GM21576 (cell line): ENCODE data around the gene MACO1.
"Not testable (repeated sequence)": the region's sequence is repeated elsewhere in the genome, so short reads cannot be mapped to it uniquely, and the experiment has no call there.

ENCODE experiments used
- ATAC-seq: cut with Tn5 transposase; IDR thresholded peaks from one replicate; pipeline ENCODE4 v1.9.1; 2021; ENCODE audit warnings: mild to moderate bottlenecking, moderate library complexity; ENCODE audit not compliant: unreplicated experiment

Gene MACO1

DNA sequence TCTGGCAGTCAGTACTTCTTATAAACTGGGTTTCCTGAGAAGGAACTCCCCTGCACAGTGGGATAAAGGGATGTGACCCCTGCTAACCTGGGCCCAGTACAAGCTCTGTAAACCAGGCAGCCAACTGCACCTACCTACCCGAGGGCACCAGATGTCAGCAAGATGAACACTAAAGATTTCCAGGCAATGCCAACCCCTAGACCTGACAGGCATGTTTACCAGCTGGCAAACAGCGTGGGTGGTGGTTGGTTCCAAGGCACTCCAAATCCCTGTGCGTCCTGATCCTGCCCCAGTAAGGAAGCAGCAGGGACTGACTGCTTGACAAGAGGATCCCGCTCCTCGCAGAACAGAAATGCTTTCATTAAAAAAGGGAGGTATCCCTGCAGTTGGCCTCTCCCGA is 7.5 kb upstream of the MACO1 start:
- ATAC-seq = not testable (repeated sequence)

DNA sequence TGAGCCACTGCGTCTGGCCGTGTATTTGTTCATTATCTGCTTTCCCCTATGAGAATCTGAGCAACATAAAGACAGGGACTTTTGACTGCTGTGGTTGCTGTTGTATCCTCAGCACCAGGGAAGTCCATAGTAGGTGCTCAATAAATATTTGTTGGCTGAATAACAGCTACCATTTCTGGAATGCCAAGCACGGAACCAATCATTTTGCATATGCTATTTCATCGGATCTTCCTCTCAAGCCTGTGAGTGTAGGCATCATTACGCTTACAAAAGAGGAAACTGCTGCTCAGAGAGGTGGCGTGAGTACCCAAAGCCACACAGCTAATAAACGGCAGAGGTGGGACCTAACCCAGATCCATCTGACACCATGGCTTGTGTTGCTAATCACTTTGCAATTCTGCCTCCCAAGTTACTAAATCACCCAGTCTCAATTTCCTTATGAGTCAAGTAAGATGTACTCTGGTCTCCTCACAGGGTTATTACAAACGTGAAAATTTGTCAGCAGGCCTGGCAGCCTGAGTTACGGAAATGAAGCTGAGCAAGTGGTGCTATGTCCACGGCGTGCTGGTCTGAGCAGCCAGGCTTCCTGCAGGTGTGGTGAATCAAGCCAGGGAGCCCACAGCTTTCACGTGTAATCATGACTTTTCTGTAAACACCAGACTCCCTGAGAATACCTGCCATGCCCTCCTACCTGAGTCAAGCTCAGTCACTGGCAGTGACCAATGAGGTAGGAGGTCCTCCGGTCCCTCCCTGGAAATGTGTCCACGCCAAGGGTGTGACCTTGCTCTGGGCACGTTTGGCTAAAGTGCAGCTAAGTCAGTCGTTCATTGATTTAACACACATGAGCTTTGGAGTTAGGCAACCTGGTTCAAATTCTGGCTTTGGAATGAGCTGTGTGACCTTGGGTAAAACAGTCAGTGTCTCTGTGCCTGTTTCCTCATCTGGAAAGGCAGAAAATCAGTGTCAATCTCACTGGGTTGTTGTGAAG is 5.3 kb upstream of the MACO1 start:
- ATAC-seq = no peak

- ATAC-seq = no peak
Measured at GRCh38 chr1:25427696-25428095, 3.0 kb upstream of the MACO1 start.

- ATAC-seq = no peak
Measured at GRCh38 chr1:25428475-25429166, 2.1 kb upstream of the MACO1 start.

DNA sequence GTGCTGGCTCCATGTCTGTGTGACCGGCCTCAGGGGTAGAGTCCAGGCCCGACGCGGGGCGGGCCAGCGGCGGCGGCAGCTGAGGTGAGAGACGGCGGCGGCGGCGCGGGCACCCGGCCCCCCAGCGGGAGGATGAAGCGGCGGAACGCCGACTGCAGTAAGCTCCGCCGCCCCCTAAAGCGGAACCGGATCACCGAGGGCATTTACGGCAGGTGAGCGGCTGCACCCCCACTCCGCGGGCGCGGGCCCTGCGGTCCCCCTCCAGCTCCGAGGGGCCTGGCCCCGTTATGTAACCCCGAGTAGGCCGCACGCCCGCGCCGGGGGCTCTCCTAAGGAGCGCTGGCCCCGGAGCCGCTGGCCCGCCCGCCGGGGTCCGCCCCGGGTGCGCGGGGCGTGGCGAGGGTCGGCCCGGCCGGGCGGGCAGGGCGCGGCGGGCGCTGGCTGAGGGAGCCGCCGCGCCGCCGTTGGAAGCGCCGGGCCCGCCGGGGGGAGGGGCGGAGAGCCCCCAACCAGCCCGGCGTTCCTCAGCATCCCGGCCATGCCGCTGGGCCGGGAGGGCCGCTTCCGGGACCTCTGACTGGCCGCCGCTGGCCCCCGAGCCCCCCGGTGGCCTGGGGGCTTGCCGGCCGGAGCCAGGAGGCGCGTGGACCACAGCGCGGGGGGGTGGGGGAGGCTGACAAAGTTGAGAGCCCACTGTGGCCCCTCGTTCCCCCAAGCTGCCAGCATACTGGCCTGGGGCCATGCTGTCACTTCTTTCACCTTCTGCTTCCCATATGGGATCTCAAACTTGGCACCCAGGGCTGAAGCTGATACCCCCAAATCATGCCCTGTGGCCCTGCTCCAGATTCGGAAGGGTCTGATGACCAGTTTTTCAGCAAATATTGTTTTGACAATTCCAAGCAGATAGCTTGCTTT is 527 bp downstream of the MACO1 start:
- peak; percentile 13 for ATAC-seq

DNA sequence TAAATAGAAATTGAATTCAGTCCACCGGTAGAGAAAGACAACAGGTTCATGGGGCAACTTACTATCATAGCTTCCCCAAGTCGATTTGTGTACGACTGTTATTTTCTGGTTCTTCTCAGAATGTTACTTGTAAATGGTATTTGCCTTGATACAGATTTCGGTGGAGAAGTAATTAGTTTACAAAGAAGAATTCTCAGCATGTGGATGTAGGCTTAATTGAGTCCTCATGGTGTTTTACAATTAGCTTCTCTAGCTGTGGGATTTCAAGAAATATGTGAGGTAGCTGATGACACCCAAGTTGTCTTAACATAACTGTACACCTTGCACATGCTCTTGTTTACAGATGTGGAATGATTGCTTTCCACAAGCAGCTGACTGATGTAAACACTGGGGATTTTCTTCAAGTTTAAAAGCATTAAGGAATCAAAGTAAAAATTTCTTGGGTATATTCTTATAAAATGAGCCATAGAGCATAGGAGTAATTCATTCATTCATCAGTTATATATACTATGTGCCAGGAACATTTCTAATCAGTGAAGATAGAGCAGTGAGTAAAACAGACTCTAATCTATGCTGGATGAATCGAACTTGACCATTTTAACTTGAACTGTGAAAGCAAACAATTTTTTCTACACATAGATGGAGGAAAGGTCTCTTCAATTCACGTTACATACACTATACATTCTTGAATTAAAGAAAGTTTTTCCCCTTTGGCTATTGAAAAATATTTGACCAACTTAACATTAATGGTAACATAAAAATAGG is 1.4 kb downstream of the MACO1 start:
- ATAC-seq = no peak

DNA sequence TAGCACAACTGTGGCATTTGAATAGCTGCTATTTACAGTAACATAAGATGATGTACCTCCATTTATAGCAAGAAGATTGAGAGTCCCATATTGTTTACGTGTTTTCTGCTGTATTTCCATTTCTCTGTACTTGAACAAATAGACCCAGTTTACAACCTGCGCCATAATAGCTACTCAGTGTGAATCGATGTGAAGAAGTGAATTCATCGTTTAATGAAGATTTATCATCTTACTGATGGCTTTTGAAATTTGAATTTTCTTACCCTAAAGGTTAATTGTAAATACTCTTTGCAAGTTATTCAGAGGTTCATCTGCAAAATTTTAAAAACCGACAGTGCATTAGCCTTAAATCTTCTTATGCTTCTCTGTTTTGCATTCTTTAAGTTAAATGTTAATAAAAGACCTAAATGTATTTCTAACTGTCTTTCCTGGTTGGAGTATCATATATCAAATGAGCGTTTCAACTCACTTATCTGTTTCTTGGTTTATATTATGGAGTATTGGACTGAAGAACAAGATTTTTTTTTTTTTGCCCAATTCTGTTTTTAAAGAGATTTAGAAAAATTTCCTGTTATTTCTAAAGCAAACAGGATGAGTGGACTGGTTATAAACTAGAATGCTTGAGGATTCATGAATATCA is 2.2 kb downstream of the MACO1 start:
- no peak for ATAC-seq

DNA sequence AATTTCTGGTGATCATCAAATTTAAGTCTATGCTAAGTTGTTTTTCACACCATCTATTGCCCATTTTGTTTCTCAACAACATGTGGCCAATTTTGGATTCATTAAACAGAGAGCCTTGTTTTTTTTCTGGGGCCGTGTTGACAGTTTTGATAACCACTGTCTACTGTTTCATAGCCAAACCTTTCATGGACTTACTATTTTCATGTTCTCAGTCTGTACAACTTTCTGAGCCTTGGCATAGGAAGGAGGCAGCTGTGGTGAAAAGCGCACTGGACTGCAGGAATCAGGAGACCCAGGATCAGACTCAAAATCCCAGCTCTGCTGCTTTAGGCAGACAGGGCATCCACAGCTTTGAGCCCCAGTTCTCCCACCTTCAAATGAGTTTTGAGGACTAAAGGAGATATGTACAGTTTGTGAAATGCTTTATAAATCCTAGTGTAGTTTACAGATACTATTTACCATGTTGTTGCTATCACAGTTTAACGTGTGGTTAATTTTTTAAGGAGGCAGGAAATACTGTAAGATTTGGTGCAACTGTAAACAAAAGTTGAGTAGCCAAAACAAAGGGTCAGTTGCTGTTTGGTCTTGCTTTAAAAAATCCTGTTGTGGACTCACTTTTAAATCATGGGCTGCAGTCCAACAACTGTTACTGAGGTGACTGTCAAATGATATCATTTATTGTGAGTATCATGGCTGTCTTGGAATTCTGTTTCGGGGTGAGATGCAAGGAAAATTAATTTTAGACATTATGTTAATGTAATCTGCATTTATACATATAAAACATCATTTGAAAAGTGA is 2.9 kb downstream of the MACO1 start:
- no peak for ATAC-seq

GRCh38 chr1:25435397-25436108 is 4.9 kb downstream of the MACO1 start:
- no peak for ATAC-seq

GRCh38 chr1:25437672-25438071 is 7.0 kb downstream of the MACO1 start:
- no peak for ATAC-seq

DNA sequence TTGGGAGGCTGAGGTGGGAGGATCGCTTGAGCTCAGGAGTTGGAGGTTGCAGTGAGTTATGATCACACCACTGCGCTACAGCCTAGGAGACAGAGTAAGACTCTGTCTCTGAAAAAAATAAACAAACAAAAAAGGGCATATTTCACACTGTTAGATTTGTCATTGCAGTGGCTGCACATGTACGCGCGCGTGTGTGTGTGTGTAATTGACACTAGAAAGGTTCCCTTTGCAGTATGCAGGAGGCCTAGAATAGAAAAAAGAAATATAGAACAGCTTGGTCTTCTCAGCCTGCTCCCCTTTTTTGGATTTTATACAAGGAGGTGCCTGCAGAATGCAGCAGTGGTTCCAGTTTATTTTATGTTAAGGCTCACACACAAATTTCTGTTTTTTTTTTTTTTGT is 8.6 kb downstream of the MACO1 start:
- ATAC-seq = no peak

DNA sequence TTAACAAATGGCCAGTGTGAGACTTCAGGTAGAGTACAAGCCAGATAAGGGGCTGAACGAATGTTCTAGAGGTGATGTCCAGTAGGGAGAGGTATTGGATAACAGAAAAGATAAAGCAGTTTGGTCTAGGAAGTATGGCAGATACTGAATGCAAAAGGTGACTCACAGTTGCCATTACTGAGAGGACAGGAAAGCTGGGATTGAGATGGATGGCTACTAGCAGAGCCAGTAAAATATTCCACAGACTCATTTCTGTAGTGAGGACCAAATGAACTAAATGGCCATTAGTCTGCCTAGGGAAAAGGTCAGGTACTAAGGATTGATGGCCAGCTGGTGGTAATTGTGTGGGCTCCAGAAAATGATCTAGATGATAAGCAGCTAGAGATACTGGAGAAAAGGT is 11.5 kb downstream of the MACO1 start:
- ATAC-seq = no peak

- no peak for ATAC-seq
Measured at GRCh38 chr1:25443030-25443699, 12.5 kb downstream of the MACO1 start.

- ATAC-seq = not testable (repeated sequence)
Measured at GRCh38 chr1:25444604-25445003, 13.9 kb downstream of the MACO1 start.

DNA sequence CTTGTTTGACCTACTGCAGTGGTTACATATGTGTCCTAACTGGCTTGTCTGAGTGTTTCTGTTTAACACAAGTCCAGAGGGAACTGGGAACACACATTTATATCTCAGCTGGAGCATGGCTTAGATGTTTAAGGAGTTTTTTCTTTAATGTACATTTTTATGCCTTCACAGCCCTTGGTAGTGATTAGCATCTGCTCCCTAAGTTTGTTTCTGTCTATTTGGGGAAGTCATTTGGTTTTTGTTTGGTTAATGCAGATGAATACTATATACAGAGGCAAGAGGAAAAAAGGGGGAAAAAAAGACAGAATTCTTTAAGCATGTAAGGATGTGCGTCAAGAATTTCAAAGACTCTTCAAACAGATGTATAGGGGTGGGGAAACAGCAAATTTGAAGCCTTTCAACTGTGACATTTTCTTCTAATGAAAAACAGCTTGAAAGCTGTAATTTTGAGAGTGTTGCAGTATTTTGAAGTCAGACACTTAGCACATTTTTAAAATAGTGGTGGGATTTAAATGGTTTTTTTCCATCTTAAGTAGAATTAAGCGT is 15.4 kb downstream of the MACO1 start:
- ATAC-seq = no peak

DNA sequence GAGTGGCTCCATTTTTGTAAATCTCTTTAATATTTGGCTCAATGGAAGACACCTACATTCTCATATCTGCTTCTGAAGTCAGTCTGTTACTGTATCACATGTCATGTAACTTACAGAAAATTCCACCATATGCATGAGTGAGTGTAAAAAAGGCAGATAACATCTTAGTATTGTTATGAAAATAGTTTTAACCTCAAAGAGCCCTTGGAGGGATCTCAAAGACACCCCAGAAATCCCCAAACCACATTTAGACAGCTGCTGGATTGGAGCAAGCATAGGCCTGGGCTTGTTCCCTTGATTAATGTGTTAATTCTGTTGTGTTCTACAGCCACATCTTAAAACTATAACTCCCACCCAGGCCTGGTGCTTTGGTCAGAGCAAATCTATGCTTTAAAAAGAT is 16.9 kb downstream of the MACO1 start:
- ATAC-seq = no peak

GRCh38 chr1:25450891-25451290 is 20.2 kb downstream of the MACO1 start:
- ATAC-seq = no peak

- no peak for ATAC-seq
Measured at GRCh38 chr1:25451908-25452307, 21.2 kb downstream of the MACO1 start.
